Spleen (tissue), 11 donors: ENCODE measurements around the gene BRD3. TPM values are rescaled to one million over a fixed set of nuclear protein-coding genes. Genes with fewer than 3 reads are reported as not detected.

Experiments
- DNase-seq: peaks from one replicate; pipeline ENCODE4 v3.0.0-alpha.2; 2020
- H3K27ac ChIP-seq, 8 donors: fragments of 200-600 bp; sonication (generic) in 7 of 8; 1 replicate in 4 of 8; 2 replicates in 4 of 8; pipeline versions ENCODE4 v1.5.0 to v1.8.0; 2016 to 2021; ENCODE audit warnings: inconsistent platforms in 4 of 8, mild to moderate bottlenecking in 4 of 8, moderate library complexity in 1 of 8
- H3K27me3 ChIP-seq, 7 donors: fragments of 200-600 bp; sonication (generic) in 6 of 7; replicated peaks in 1 of 7; 1 replicate in 4 of 7; 2 replicates in 3 of 7; pipeline versions ENCODE4 v1.5.0 to v1.8.0; 2016 to 2021; ENCODE audit warnings: inconsistent platforms in 3 of 7, mild to moderate bottlenecking in 1 of 7
- H3K36me3 ChIP-seq, 6 donors: fragments of 200-600 bp; sonication (generic) in 5 of 6; 1 replicate in 4 of 6; 2 replicates in 2 of 6; pipeline versions ENCODE4 v1.5.0 to v1.8.0; 2016 to 2021; ENCODE audit warnings: inconsistent platforms in 2 of 6
- H3K4me1 ChIP-seq, 6 donors: fragments of 200-600 bp; sonication (generic) in 5 of 6; 1 replicate in 3 of 6; 2 replicates in 3 of 6; pipeline versions ENCODE4 v1.5.0 to v1.8.0; 2016 to 2021; ENCODE audit warnings: inconsistent platforms in 3 of 6
- H3K4me3 ChIP-seq, 8 donors: fragments of 200-600 bp; sonication (generic) in 7 of 8; 1 replicate in 4 of 8; 2 replicates in 4 of 8; pipeline versions ENCODE4 v1.5.0 to v1.8.0; 2016 to 2021; ENCODE audit warnings: inconsistent platforms in 4 of 8, mild to moderate bottlenecking in 4 of 8, moderate library complexity in 2 of 8
- H3K9me3 ChIP-seq, 8 donors: fragments of 200-600 bp; sonication (generic) in 7 of 8; 1 replicate in 4 of 8; 2 replicates in 4 of 8; pipeline versions ENCODE4 v1.5.0 to v1.8.0; 2016 to 2021; ENCODE audit warnings: inconsistent platforms in 4 of 8
- POLR2A ChIP-seq, 3 donors: fragments of 450-650 bp; IDR thresholded peaks; one replicate each; pipeline ENCODE4 v1.5.1; 2017; ENCODE audit warnings: antibody characterized with exemption in 3 of 3, mild to moderate bottlenecking in 1 of 3
- POLR2AphosphoS5 ChIP-seq, 3 donors: sonication (generic); formaldehyde crosslinking; IDR thresholded peaks; one replicate each; pipeline ENCODE4 v1.5.1; 2017; ENCODE audit warnings: antibody characterized with exemption in 3 of 3
- WGBS, 5 donors: extraction: QIAGEN DNeasy Blood & Tissue Kit in 3 of 5; methylation state at CpG; one replicate each; pipeline versions ENCODE4 v1.1.5 to v1.1.7; 2013 to 2018; 5-methylcytosine and 5-hydroxymethylcytosine counted together
- intact Hi-C: fragments of 100-400 bp; cut with DNase I; formaldehyde crosslinking; loops from one replicate; pipeline ENCODE4 v1.15.0; 2023; ENCODE audit warnings: low total_unique reads
- polyA plus RNA-seq, 3 donors: library from polyadenylated mRNA; stranded (reverse); fragments of 200-250 nt; gene quantifications; one replicate each; pipeline ENCODE4 v1.2.1, GENCODE V29; 2013
- total RNA-seq, 7 donors: library from RNA; depleted of rRNA in 3 of 7; stranded (reverse); fragments of >200 nt in 3 of 7; fragmentation: NEBNext Ultra II Directional in 4 of 7; extraction: Animal tissue kit (Norgen Biotek cat#: 25700) in 4 of 7; gene quantifications; one replicate each; pipeline versions ENCODE4 v1.1.0 to v1.2.1, GENCODE V29; 2016 to 2021
- TF ChIP-seq, protein P1 (sequence below), 11 experiments: fragments of 200-600 bp in 7 of 11; fragments of 450-650 bp in 4 of 11; sonication (generic) in 4 of 11; IDR thresholded peaks in 8 of 11; conservative IDR thresholded peaks in 3 of 11; 1 replicate in 7 of 11; 2 replicates in 4 of 11; pipeline versions ENCODE4 v1.4.0 to v1.8.0; 2016 to 2021; ENCODE audit warnings: antibody characterized with exemption in 11 of 11, inconsistent platforms in 4 of 11, mild to moderate bottlenecking in 1 of 11
- donor health status: healthy with polysubstance abuse.
- donor health status: DM: no; HTN: no; CAD: no; lungs with moderate emphysema.
- donor health status: DM: no; HTN: no; CAD: no.
- donor health status: Bipolar disorder and iron deficiency.
- donor health status: healthy.
- donor health status: DM: no; HTN: no; CAD: no.
- donor health status: DM: yes; HTN: yes; CAD: no.

The BRD3 gene
- total and polyA plus RNA-seq, 10 donors: 5.9 to 54.0 (median 30.0) TPM

DNA sequence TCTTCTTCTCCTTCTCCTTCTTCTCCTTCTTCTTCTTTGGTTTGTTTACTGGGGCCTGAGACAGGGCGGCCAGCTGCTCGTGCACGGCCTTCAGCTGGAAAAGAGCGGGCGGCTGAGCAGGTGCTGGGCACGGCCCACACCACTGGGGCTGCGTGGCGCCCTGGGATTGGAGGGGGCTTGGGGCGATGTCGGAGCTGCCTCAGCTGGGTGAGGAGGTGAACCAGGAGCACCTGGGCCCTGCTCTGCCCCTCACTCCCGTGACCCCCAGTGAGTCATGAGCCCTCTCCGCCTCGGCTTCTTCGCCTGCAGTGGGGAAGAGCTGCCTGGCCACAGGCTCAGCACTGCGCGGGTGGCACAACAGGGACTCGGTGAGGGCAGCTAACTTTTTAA is 27.7 kb downstream of the BRD3 start:
- Histone ChIP-seq H3K27ac (no peak overlapping the region), H3K4me1 (peaks cover 0 to 15% (median 4%) of the 10 kb centered on the region in 6 donors), H3K9me3 (peaks cover 0 to 22% (median 16%) of the 10 kb centered on the region in 8 donors), H3K4me3 (no peak overlapping the region), H3K36me3 (peaks cover 0 to 100% (median 85%) of the 10 kb centered on the region in 6 donors), H3K27me3 (no peaks in the 10 kb centered on the region)
- TF ChIP-seq POLR2A (IDR thresholded peaks at IDR 0.05): no peak
- TF ChIP-seq POLR2AphosphoS5 (IDR thresholded peaks at IDR 0.05): peak in 1 of 3 donors; percentile 9
- TF ChIP-seq, protein P1, sequence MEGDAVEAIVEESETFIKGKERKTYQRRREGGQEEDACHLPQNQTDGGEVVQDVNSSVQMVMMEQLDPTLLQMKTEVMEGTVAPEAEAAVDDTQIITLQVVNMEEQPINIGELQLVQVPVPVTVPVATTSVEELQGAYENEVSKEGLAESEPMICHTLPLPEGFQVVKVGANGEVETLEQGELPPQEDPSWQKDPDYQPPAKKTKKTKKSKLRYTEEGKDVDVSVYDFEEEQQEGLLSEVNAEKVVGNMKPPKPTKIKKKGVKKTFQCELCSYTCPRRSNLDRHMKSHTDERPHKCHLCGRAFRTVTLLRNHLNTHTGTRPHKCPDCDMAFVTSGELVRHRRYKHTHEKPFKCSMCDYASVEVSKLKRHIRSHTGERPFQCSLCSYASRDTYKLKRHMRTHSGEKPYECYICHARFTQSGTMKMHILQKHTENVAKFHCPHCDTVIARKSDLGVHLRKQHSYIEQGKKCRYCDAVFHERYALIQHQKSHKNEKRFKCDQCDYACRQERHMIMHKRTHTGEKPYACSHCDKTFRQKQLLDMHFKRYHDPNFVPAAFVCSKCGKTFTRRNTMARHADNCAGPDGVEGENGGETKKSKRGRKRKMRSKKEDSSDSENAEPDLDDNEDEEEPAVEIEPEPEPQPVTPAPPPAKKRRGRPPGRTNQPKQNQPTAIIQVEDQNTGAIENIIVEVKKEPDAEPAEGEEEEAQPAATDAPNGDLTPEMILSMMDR (IDR thresholded peaks at IDR 0.05 in 8 of 11, conservative IDR thresholded peaks at IDR 0.05 in 3 of 11): no peak
- intact Hi-C loops: no loop called here
- 94 to 99% (median 96%) methylated on average over 16 to 17 of the region's 17 CpGs for WGBS, 5 donors
- peak; percentile 65 for DNase-seq

DNA sequence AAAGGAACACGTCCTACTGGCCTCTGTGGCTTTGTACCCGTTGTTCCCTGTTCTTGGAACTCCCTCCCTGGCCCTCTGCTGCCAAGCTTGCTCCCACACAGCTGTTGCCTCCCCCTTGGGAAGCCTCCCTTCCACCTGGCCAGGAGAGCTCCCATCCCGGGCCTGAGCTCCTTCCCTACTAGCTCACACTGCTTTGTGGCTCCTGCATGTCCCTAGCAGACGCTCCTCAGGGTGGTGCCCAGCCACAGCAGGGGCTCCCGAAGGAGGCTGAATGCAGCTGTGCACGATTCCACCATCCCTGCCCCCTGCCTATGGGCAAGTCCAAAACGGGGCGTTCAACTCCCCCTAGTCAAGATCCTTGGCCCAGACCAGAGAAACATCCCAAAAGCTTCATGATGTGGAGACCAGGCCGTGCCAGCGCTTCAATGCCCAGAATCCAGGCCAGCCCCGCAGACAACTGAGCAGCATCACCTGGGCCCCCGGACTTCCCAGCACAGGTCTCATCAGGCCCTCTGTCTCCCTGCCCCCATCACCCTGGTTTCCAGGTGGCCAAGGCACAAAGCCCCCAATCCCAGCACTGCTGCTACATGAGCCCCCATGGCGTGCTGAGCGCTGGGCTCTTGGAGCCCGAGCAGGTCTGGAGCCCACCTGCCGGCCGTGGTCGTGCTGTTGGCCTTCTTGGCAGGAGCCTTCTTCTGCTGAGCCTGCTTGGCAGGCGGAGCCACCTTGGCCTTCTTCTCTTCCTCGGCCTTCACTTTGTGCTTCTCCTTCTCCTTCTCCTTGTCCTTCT is 28.2 kb downstream of the BRD3 start:
- 91 to 97% (median 94%) methylated on average over 20 of the region's 20 CpGs for WGBS, 5 donors
- H3K27me3 ChIP-seq: no peaks in the 10 kb centered on the region
- TF ChIP-seq, protein P1 (IDR thresholded peaks at IDR 0.05 in 8 of 11, conservative IDR thresholded peaks at IDR 0.05 in 3 of 11): no peak
- TF ChIP-seq POLR2A (IDR thresholded peaks at IDR 0.05) (no peak), POLR2AphosphoS5 (IDR thresholded peaks at IDR 0.05) (peak in 1 of 3 donors; percentile 14)
- no peak overlapping the region for H3K27ac ChIP-seq
- H3K4me1 ChIP-seq: peaks cover 0 to 15% (median 4%) of the 10 kb centered on the region in 6 donors
- no peak overlapping the region for H3K4me3 ChIP-seq
- peaks cover 0 to 100% (median 85%) of the 10 kb centered on the region in 6 donors for H3K36me3 ChIP-seq
- peak; percentile 63 for DNase-seq
- intact Hi-C loops: no loop called here
- peaks cover 0 to 22% (median 16%) of the 10 kb centered on the region in 8 donors for H3K9me3 ChIP-seq

GRCh38 chr9:134037641-134038040 is 30.2 kb downstream of the BRD3 start:
- H3K27me3 ChIP-seq: no peaks in the 10 kb centered on the region
- H3K9me3 ChIP-seq: peaks cover 0 to 22% (median 16%) of the 10 kb centered on the region in 8 donors
- 94 to 100% (median 97%) methylated on average over 2 of the region's 2 CpGs for WGBS, 5 donors
- H3K36me3 ChIP-seq: peaks cover 0 to 100% (median 91%) of the 10 kb centered on the region in 6 donors
- no peak for DNase-seq
- H3K27ac ChIP-seq: no peak overlapping the region
- peaks cover 0 to 15% (median 4%) of the 10 kb centered on the region in 6 donors for H3K4me1 ChIP-seq
- H3K4me3 ChIP-seq: no peak overlapping the region
- intact Hi-C loops: no loop called here
- TF ChIP-seq POLR2A (IDR thresholded peaks at IDR 0.05): no peak
- TF ChIP-seq POLR2AphosphoS5 (IDR thresholded peaks at IDR 0.05): no peak
- TF ChIP-seq, protein P1 (IDR thresholded peaks at IDR 0.05 in 8 of 11, conservative IDR thresholded peaks at IDR 0.05 in 3 of 11): no peak

DNA sequence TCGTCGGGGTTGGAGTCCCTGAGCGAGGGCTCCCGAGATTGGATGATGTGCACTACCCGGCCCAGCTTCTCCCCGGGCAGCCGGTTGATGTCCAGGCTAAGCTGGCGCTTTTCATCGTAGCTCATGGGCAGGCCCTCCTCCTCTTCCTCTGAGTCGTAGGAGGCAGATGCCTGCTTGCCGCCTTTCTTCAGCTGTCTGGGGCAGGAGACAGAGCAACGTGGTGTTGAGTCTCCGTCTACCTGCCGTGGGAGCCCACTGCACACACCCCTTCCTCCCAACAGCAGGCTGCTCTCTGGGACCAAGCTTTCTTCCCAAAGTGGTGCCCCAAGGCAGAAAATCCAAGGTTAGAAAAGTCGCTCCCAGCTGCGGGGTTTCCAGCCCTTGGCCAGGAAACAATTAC is 31.7 kb downstream of the BRD3 start:
- Histone ChIP-seq H3K4me3 (no peak overlapping the region), H3K27ac (no peak overlapping the region), H3K27me3 (no peaks in the 10 kb centered on the region), H3K36me3 (peaks cover 0 to 100% (median 93%) of the 10 kb centered on the region in 6 donors), H3K9me3 (peaks cover 0 to 22% (median 16%) of the 10 kb centered on the region in 8 donors), H3K4me1 (peaks cover 0 to 7% (median 1%) of the 10 kb centered on the region in 6 donors)
- TF ChIP-seq, protein P1 (IDR thresholded peaks at IDR 0.05 in 8 of 11, conservative IDR thresholded peaks at IDR 0.05 in 3 of 11): no peak
- TF ChIP-seq POLR2A (IDR thresholded peaks at IDR 0.05): no peak
- TF ChIP-seq POLR2AphosphoS5 (IDR thresholded peaks at IDR 0.05): no peak
- intact Hi-C loops: no loop called here
- WGBS, 5 donors: 94 to 97% (median 97%) methylated on average over 16 of the region's 16 CpGs
- DNase-seq: no peak
